GM19025 (cell line): ENCODE results near the gene CADM4.
"Not testable (repeated sequence)": the region's sequence is repeated elsewhere in the genome, so short reads cannot be mapped to it uniquely, and the experiment has no call there.

Experiments
- ATAC-seq: cut with Tn5 transposase; IDR thresholded peaks from one replicate; pipeline ENCODE4 v1.9.1; 2021; ENCODE audit warnings: mild to moderate bottlenecking, low read depth, moderate library complexity; ENCODE audit not compliant: unreplicated experiment

Gene CADM4

GRCh38 chr19:43667126-43667875 lies 27.7 kb upstream of the CADM4 start:
- ATAC-seq = no peak

- ATAC-seq = no peak
These were observed 24.4 kb upstream of the CADM4 start for GRCh38 chr19:43664018-43664417.

- no peak for ATAC-seq
These were observed 22.8 kb upstream of the CADM4 start for GRCh38 chr19:43662487-43662886.

GRCh38 chr19:43660971-43661360 lies 21.3 kb upstream of the CADM4 start:
- no peak for ATAC-seq

GRCh38 chr19:43660301-43660970 lies 20.8 kb upstream of the CADM4 start:
- no peak for ATAC-seq

GRCh38 chr19:43658494-43658893 lies 18.8 kb upstream of the CADM4 start:
- ATAC-seq = no peak

GRCh38 chr19:43658001-43658400 lies 18.4 kb upstream of the CADM4 start:
- no peak for ATAC-seq

GRCh38 chr19:43656436-43656835 lies 16.8 kb upstream of the CADM4 start:
- ATAC-seq = no peak

GRCh38 chr19:43652546-43652874 lies 12.9 kb upstream of the CADM4 start:
- no peak for ATAC-seq

- no peak for ATAC-seq
These were observed 12.3 kb upstream of the CADM4 start for GRCh38 chr19:43651758-43652545.

GRCh38 chr19:43650276-43650675 lies 10.6 kb upstream of the CADM4 start:
- not testable (repeated sequence) for ATAC-seq

- ATAC-seq = no peak
These were observed 9.9 kb upstream of the CADM4 start for GRCh38 chr19:43649514-43649913.

- no peak for ATAC-seq
These were observed 9.0 kb upstream of the CADM4 start for GRCh38 chr19:43648633-43649032.

GRCh38 chr19:43644181-43644580 lies 4.5 kb upstream of the CADM4 start:
- ATAC-seq = no peak

- no peak for ATAC-seq
These were observed 3.7 kb upstream of the CADM4 start for GRCh38 chr19:43643326-43643725.

- ATAC-seq = no peak
These were observed 2.9 kb upstream of the CADM4 start for GRCh38 chr19:43642531-43642930.

GRCh38 chr19:43641333-43641732 lies 1.7 kb upstream of the CADM4 start:
- no peak for ATAC-seq

- ATAC-seq = no peak
These were observed 741 bp upstream of the CADM4 start for GRCh38 chr19:43640424-43640757.

GRCh38 chr19:43638995-43639518 lies 593 bp downstream of the CADM4 start:
- ATAC-seq = no peak

- no peak for ATAC-seq
These were observed 1.2 kb downstream of the CADM4 start for GRCh38 chr19:43638214-43638994.
